IMR-90 (cell line): ENCODE results near the gene DENND6B. TPM values are rescaled to one million over a fixed set of nuclear protein-coding genes. Genes with fewer than 3 reads are reported as not detected.
A peak's percentile ranks its signal among the peaks of the same experiment; 100 is the strongest.

Experiments used
- ATAC-seq: fragments of 200-7000 bp; cut with Tn5 transposase; 2 replicates; pipeline ENCODE4 v1.9.1; 2020; ENCODE audit warnings: low read depth, mild to moderate bottlenecking, moderate library complexity
- BruUV-seq: library from RNA; stranded (reverse); fragments of 400-500 nt; replicated peaks from 2 replicates; lab custom pipeline; 2021; lab: Mats Ljungman, UMichigan
- CTCF ChIA-PET: fragments of 300-600 bp; formaldehyde crosslinking; extraction: SDS; loops from one replicate; lab custom pipeline; 2021; ENCODE audit warnings: antibody characterized with exemption; lab: Yijun Ruan, JAX
- POLR2A ChIA-PET: fragments of 300-600 bp; sonication (Branson Sonifier 250); formaldehyde crosslinking; loops from one replicate; lab custom pipeline; 2022; ENCODE audit warnings: antibody characterized with exemption; ENCODE audit not compliant: unreplicated experiment; lab: Charles Lee
- DNase-seq: peaks from one replicate; pipeline ENCODE4 v3.0.0; 2013
- H2AFZ ChIP-seq: replicated peaks from 2 replicates; pipeline ENCODE3; 2013; ENCODE audit warnings: low read length, mild to moderate bottlenecking; ENCODE audit not compliant: poor library complexity
- H2AK5ac ChIP-seq: 2 replicates; pipeline ENCODE4 v1.6.1; 2013; ENCODE audit warnings: low read depth, low read length, inconsistent platforms
- H2AK9ac ChIP-seq: replicated peaks from 2 replicates; pipeline ENCODE3; 2013; ENCODE audit warnings: mild to moderate bottlenecking, low read depth, low read length, moderate library complexity; ENCODE audit not compliant: poor library complexity
- H2BK120ac ChIP-seq: 2 replicates; pipeline ENCODE4 v1.6.1; 2013; ENCODE audit warnings: low read depth, low read length, inconsistent platforms
- H2BK15ac ChIP-seq: 3 replicates; pipeline ENCODE4 v1.6.1; 2013; ENCODE audit warnings: low read depth, low read length, inconsistent platforms
- H2BK20ac ChIP-seq: 2 replicates; pipeline ENCODE4 v1.6.1; 2013; ENCODE audit warnings: low read depth, mild to moderate bottlenecking, inconsistent platforms, low read length, moderate library complexity
- H2BK5ac ChIP-seq: 2 replicates; pipeline ENCODE4 v1.6.1; 2013; ENCODE audit warnings: mild to moderate bottlenecking, low read depth, low read length, inconsistent platforms; ENCODE audit not compliant: poor library complexity, severe bottlenecking
- H3K14ac ChIP-seq: replicated peaks from 2 replicates; pipeline ENCODE4 v1.6.1; 2013; ENCODE audit warnings: low read depth, low read length, inconsistent platforms
- H3K18ac ChIP-seq: 2 replicates; pipeline ENCODE4 v1.6.1; 2013; ENCODE audit warnings: low read depth, low read length, control low read depth
- H3K23ac ChIP-seq: 2 replicates; pipeline ENCODE4 v1.6.1; 2013; ENCODE audit warnings: low read depth, low read length, inconsistent platforms
- H3K27ac ChIP-seq: 2 replicates; pipeline ENCODE4 v1.5.1; 2013; ENCODE audit warnings: mild to moderate bottlenecking, control low read depth, low read length; ENCODE audit not compliant: insufficient read depth
- H3K27me3 ChIP-seq: 2 replicates; pipeline ENCODE4 v1.6.1; 2013; ENCODE audit warnings: low read length; ENCODE audit not compliant: control insufficient read depth, insufficient read depth
- H3K36me3 ChIP-seq: 2 replicates; pipeline ENCODE4 v1.6.1; 2013; ENCODE audit warnings: low read length, mixed read lengths; ENCODE audit not compliant: control insufficient read depth, insufficient read depth
- H3K4ac ChIP-seq: 2 replicates; pipeline ENCODE4 v1.6.1; 2013; ENCODE audit warnings: low read depth, low read length, inconsistent platforms
- H3K4me1 ChIP-seq: 2 replicates; pipeline ENCODE4 v1.6.1; 2013; ENCODE audit warnings: low read length, mixed read lengths; ENCODE audit not compliant: control insufficient read depth, insufficient read depth
- H3K4me2 ChIP-seq: 2 replicates; pipeline ENCODE4 v1.6.1; 2013; ENCODE audit warnings: low read depth, mild to moderate bottlenecking, control low read depth, low read length, moderate library complexity
- H3K4me3 ChIP-seq: 2 replicates; pipeline ENCODE4 v1.5.1; 2013; ENCODE audit warnings: low read depth, mild to moderate bottlenecking, control low read depth, low read length, moderate library complexity; ENCODE audit not compliant: insufficient read depth
- H3K56ac ChIP-seq: 2 replicates; pipeline ENCODE4 v1.6.1; 2013; ENCODE audit warnings: low read length, inconsistent platforms; ENCODE audit not compliant: insufficient read depth; ENCODE audit errors: extremely low read depth
- H3K79me1 ChIP-seq, 2 experiments: 2 replicates each; pipeline ENCODE4 v1.6.1; 2013; ENCODE audit warnings: low read length in 2 of 2, inconsistent platforms in 1 of 2, low read depth in 1 of 2
- H3K9ac ChIP-seq: 2 replicates; pipeline ENCODE4 v1.6.1; 2013; ENCODE audit warnings: low read depth, low read length, control low read depth
- H3K9me1 ChIP-seq: 2 replicates; pipeline ENCODE4 v1.6.1; 2013; ENCODE audit warnings: low read length, inconsistent platforms; ENCODE audit not compliant: insufficient read depth
- H3K9me3 ChIP-seq: 2 replicates; pipeline ENCODE4 v1.6.1; 2013; ENCODE audit warnings: low read length; ENCODE audit not compliant: control insufficient read depth, insufficient read depth
- H4K20me1 ChIP-seq: 2 replicates; pipeline ENCODE4 v1.6.1; 2013; ENCODE audit warnings: low read length, inconsistent platforms; ENCODE audit not compliant: insufficient read depth
- H4K5ac ChIP-seq: 2 replicates; pipeline ENCODE4 v1.6.1; 2013; ENCODE audit warnings: mild to moderate bottlenecking, low read depth, low read length, control low read depth
- H4K8ac ChIP-seq, 2 experiments: 2 replicates each; pipeline ENCODE4 v1.6.1; 2013; ENCODE audit warnings: low read depth in 2 of 2, low read length in 2 of 2, control low read depth in 1 of 2, inconsistent platforms in 1 of 2
- H4K91ac ChIP-seq: 2 replicates; pipeline ENCODE4 v1.6.1; 2013; ENCODE audit warnings: low read depth, low read length, inconsistent platforms; ENCODE audit not compliant: insufficient read depth
- CEBPB ChIP-seq: IDR thresholded peaks from 2 replicates; pipeline ENCODE4 v1.6.1; 2012; ENCODE audit warnings: low read depth, low read length, improper control_type of control experiment
- CHD1 ChIP-seq: IDR thresholded peaks from 2 replicates; pipeline ENCODE4 v1.6.1; 2012; ENCODE audit warnings: low read depth, low read length, improper control_type of control experiment
- CTCF ChIP-seq: conservative IDR thresholded peaks from 2 replicates; pipeline ENCODE4 v1.5.1; 2012; ENCODE audit warnings: mild to moderate bottlenecking, low read depth, low read length, improper control_type of control experiment
- MAZ ChIP-seq: IDR thresholded peaks from 2 replicates; pipeline ENCODE4 v1.6.1; 2012; ENCODE audit warnings: low read depth, mild to moderate bottlenecking, low read length, improper control_type of control experiment, moderate library complexity, borderline replicate concordance
- MXI1 ChIP-seq: IDR thresholded peaks from 2 replicates; pipeline ENCODE4 v1.6.1; 2012; ENCODE audit warnings: low read depth, mild to moderate bottlenecking, low read length, moderate library complexity, borderline replicate concordance
- POLR2A ChIP-seq: IDR thresholded peaks from 2 replicates; pipeline ENCODE4 v1.6.1; 2012; ENCODE audit warnings: mild to moderate bottlenecking, low read depth, low read length
- RAD21 ChIP-seq: IDR thresholded peaks from 2 replicates; pipeline ENCODE4 v1.6.1; 2012; ENCODE audit warnings: low read length, improper control_type of control experiment
- RCOR1 ChIP-seq: IDR thresholded peaks from 2 replicates; pipeline ENCODE4 v1.6.1; 2012; ENCODE audit warnings: mild to moderate bottlenecking, low read length, improper control_type of control experiment; ENCODE audit not compliant: insufficient replicate concordance
- RFX5 ChIP-seq: IDR thresholded peaks from 2 replicates; pipeline ENCODE4 v1.8.0; 2012; ENCODE audit warnings: low read depth, mild to moderate bottlenecking, low read length, moderate library complexity
- SMC3 ChIP-seq: fragments of 150-350 bp; IDR thresholded peaks from 2 replicates; pipeline ENCODE4 v1.6.1; 2016; ENCODE audit warnings: low read depth, mild to moderate bottlenecking, antibody characterized with exemption, low read length, moderate library complexity
- USF2 ChIP-seq: fragments of 150-350 bp; IDR thresholded peaks from 2 replicates; pipeline ENCODE4 v1.6.1; 2017; ENCODE audit warnings: mild to moderate bottlenecking, antibody characterized with exemption, low read length, low read depth
- WGBS, 2 experiments: methylation state at CpG; one replicate each; pipeline versions ENCODE4 v1.1.5 to v1.1.7; 2013; ENCODE audit warnings: missing lambda C conversion rate in 2 of 2; ENCODE audit not compliant: insufficient read length in 1 of 2; ENCODE audit errors: extremely low coverage in 2 of 2; 5-methylcytosine and 5-hydroxymethylcytosine counted together
- dilution Hi-C: fragments of 300-500 bp; cut with HindIII; formaldehyde crosslinking; loops from one replicate; pipeline ENCODE4 v1.14.3; 2018; ENCODE audit warnings: low sequenced_read_pairs; ENCODE audit not compliant: unreplicated experiment
- in situ Hi-C: fragments of 300-500 bp; cut with MboI; formaldehyde crosslinking; loops from 3 replicates; pipeline ENCODE4 v1.14.3; 2019; ENCODE audit warnings: low sequenced_read_pairs, inconsistent platforms, mixed read lengths
- intact Hi-C: fragments of 100-400 bp; cut with micrococcal nuclease; formaldehyde crosslinking; loops from 2 replicates; pipeline ENCODE4 v1.10.0; 2022
- polyA plus RNA-seq, 3 experiments: library from polyadenylated mRNA; depleted of rRNA; stranded (reverse); fragments of >200 nt; gene quantifications; 2 replicates each; pipeline ENCODE4 v1.2.3, GENCODE V29; 2012; ENCODE audit warnings: low replicate concordance in 1 of 3
- total RNA-seq: library from RNA; depleted of rRNA; stranded (reverse); fragments of >200 nt; gene quantifications from 2 replicates; pipeline ENCODE4 v1.2.3, GENCODE V29; 2012
- TF ChIP-seq, protein P1 (sequence below): fragments of 150-350 bp; IDR thresholded peaks from 2 replicates; pipeline ENCODE4 v1.6.1; 2016; ENCODE audit warnings: low read depth, mild to moderate bottlenecking, low read length, moderate library complexity, borderline replicate concordance

Gene DENND6B
- total and polyA plus RNA-seq, 2 of the 4 experiments (the other 2 are of a cell fraction): 0.36 to 4.9 TPM

DNA sequence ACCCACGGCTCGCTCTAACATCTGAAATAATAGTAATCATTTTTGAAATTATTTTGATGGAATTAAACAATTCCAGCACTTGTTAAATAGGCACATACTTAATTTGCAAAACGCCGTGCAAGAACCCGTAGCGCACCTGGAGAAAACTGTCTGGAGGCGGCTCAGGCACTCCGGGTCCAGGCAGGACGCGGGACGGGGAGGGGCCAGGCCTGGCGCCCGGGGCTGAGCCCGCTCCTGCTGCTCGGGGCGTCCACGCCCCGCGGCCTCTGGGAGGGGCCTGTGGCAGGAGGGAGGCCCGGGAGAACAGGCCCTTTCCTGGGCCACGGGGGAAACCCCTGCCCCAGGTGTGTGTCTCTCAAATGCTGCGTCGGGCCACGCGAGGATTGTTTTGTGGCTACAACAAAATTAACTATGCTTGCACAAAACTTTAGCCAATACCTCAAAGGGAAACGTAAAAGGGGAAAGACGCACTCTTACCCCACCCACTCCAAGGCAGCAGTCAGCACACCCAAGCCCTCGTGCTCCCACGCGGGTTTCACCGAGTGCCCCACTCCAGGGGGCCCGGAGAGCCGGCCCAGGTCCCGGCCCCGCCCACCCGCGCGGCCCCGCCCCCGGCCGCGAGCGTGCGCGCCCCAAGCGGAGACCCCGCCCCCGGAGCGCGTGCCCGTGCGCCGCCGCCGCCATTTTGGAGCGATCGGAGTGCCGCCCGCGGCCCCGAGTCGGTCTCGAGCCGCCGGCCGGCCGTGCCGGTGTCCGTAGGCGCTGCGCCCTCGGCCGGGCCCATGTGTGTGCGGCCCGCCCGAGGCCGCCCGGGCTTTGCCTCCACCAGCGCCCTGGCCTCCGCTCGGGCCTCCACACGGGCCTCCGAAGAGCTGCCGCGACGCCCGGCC, 16.1 kb upstream of the DENND6B start, which contains the start of gene PPP6R2:
Gene PPP6R2 (plus strand): TSS at position 677 of the 890 bp plus-strand sequence. CDS start 50,582 bp downstream, outside the sequence.
- Histone ChIP-seq H3K27me3 (no peaks in the 10 kb centered on the region), H4K91ac (peak within 1 kb of the TSS; percentile 26; the same call in 1 of the 2 replicates), H2BK20ac (no peak within 1 kb of the TSS; the same call in 1 of the 2 replicates), H3K4me2 (peak within 1 kb of the TSS; percentile 87), H3K36me3 (peaks cover 3% of the 10 kb centered on the region), H3K9ac (peak within 1 kb of the TSS; percentile 92), H4K5ac (peak within 1 kb of the TSS; percentile 25), H2BK120ac (0 out of 2 replicates have a peak within 1 kb of the TSS, but pooled peaks have one; percentile 36), H2BK5ac (peak within 1 kb of the TSS; percentile 72), H2AK5ac (peak within 1 kb of the TSS; percentile 38; the same call in 1 of the 2 replicates), H3K14ac (peak within 1 kb of the TSS; percentile 89), H3K9me1 (peaks cover 37% of the 10 kb centered on the region), H3K4me3 (peak within 1 kb of the TSS; percentile 57), H3K56ac (peak within 1 kb of the TSS; percentile 79), H4K20me1 (peaks cover 24% of the 10 kb centered on the region), H3K4me1 (peaks cover 5% of the 10 kb centered on the region; the same call in 1 of the 2 replicates), H2BK15ac (no peak within 1 kb of the TSS), H3K27ac (peak within 1 kb of the TSS; percentile 74), H3K9me3 (no peaks in the 10 kb centered on the region), H2AK9ac (peak within 1 kb of the TSS; percentile 95), H3K79me1 (peaks cover 17 to 47% of the 10 kb centered on the region in 2 experiments), H3K18ac (peak within 1 kb of the TSS; percentile 26), H3K4ac (peak within 1 kb of the TSS; percentile 81), H4K8ac (peak within 1 kb of the TSS; percentile 79 to 90), H2AFZ (peak within 1 kb of the TSS; percentile 91), H3K23ac (peak within 1 kb of the TSS; percentile 85)
- ChIA-PET CTCF (interaction anchor here (0.6 to 2.2 kb wide), 6 partner anchors 11 to 320 kb away, joined by 3 to 10 read pairs (median 4); partner anchors contain the start of gene HDAC10), POLR2A (no interaction called here)
- DNase-seq (peak; percentile 35), ATAC-seq (peak; percentile 89)
- in situ Hi-C loops: no loop called here
- no TSS peak for BruUV-seq
- intact Hi-C loops: loop anchor here (1.0 kb wide), 1 partner anchor 91 kb away; no protein-coding TSS in a partner anchor
- WGBS, 2 experiments: 1% methylated on average over 42 of the region's 87 CpGs; no CpG with 5 or more reads in 1 of the 2 experiments
- dilution Hi-C loops: no loop called here
- TF ChIP-seq USF2: no peak
- TF ChIP-seq RCOR1: no peak
- TF ChIP-seq SMC3: no peak
- TF ChIP-seq MXI1: peak; percentile 28; the same call in 1 of the 2 replicates
- TF ChIP-seq POLR2A: peak; percentile 61
- TF ChIP-seq RAD21: no peak
- TF ChIP-seq, protein P1, sequence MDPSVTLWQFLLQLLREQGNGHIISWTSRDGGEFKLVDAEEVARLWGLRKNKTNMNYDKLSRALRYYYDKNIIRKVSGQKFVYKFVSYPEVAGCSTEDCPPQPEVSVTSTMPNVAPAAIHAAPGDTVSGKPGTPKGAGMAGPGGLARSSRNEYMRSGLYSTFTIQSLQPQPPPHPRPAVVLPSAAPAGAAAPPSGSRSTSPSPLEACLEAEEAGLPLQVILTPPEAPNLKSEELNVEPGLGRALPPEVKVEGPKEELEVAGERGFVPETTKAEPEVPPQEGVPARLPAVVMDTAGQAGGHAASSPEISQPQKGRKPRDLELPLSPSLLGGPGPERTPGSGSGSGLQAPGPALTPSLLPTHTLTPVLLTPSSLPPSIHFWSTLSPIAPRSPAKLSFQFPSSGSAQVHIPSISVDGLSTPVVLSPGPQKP: no peak
- peak; percentile 7; the same call in 1 of the 2 replicates for TF ChIP-seq MAZ
- no peak for TF ChIP-seq CTCF
- no peak for TF ChIP-seq RFX5
- no peak for TF ChIP-seq CEBPB
- TF ChIP-seq CHD1: no peak
